Measurements from ENCODE around the gene PRKCE. TPM values are rescaled to one million over a fixed set of nuclear protein-coding genes. Genes with fewer than 3 reads are reported as not detected.
"Not testable (repeated sequence)": the region's sequence is repeated elsewhere in the genome, so short reads cannot be mapped to it uniquely, and the experiment has no call there.

Gene PRKCE
- total RNA-seq, 1 donor from 2014 or later, result 85.0 TPM

DNA sequence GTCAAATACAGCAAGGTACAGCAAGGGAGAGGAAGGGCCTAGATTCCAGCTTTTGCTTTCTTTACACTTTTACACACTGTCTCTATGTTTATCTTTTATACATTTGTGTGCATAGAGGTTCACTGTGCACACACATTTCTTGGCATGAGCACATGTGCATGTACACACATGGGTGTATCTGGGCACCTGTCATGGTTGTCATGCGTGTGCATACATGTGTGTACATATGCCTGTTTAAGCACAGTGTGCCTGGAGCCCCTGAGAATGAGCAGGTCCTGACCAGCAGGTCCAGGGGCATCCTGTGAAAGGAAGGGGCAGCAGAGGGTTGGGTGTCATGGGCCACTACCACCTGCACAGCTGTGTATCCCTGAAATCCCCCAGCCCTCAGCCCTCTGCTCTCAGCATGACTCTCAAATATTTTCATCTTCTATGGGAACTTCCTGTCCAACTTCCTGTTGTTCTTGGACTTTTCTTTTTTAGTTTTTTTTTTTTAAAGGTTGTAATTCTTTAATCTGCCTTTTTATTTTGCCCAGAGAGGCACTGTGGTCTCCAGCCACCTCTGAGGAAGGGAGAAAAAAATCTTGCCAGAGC is 548.7 kb downstream of the PRKCE start:
- DNase-seq (no peak), ATAC-seq (no peak)
- H3K27ac ChIP-seq, result peak overlapping the region; percentile 41
- intact Hi-C loops (cut with DNase I), result no loop called here
- no peak overlapping the region for H3K4me3 ChIP-seq
- TF ChIP-seq, protein P1, sequence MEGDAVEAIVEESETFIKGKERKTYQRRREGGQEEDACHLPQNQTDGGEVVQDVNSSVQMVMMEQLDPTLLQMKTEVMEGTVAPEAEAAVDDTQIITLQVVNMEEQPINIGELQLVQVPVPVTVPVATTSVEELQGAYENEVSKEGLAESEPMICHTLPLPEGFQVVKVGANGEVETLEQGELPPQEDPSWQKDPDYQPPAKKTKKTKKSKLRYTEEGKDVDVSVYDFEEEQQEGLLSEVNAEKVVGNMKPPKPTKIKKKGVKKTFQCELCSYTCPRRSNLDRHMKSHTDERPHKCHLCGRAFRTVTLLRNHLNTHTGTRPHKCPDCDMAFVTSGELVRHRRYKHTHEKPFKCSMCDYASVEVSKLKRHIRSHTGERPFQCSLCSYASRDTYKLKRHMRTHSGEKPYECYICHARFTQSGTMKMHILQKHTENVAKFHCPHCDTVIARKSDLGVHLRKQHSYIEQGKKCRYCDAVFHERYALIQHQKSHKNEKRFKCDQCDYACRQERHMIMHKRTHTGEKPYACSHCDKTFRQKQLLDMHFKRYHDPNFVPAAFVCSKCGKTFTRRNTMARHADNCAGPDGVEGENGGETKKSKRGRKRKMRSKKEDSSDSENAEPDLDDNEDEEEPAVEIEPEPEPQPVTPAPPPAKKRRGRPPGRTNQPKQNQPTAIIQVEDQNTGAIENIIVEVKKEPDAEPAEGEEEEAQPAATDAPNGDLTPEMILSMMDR (IDR thresholded peaks at IDR 0.05), result no peak
- H3K36me3 ChIP-seq, result no peaks in the 10 kb centered on the region
- H3K9me3 ChIP-seq, result no peaks in the 10 kb centered on the region
- H3K27me3 ChIP-seq (ENCODE audit: low read depth), result no peaks in the 10 kb centered on the region
- peaks cover 40% of the 10 kb centered on the region for H3K4me1 ChIP-seq

DNA sequence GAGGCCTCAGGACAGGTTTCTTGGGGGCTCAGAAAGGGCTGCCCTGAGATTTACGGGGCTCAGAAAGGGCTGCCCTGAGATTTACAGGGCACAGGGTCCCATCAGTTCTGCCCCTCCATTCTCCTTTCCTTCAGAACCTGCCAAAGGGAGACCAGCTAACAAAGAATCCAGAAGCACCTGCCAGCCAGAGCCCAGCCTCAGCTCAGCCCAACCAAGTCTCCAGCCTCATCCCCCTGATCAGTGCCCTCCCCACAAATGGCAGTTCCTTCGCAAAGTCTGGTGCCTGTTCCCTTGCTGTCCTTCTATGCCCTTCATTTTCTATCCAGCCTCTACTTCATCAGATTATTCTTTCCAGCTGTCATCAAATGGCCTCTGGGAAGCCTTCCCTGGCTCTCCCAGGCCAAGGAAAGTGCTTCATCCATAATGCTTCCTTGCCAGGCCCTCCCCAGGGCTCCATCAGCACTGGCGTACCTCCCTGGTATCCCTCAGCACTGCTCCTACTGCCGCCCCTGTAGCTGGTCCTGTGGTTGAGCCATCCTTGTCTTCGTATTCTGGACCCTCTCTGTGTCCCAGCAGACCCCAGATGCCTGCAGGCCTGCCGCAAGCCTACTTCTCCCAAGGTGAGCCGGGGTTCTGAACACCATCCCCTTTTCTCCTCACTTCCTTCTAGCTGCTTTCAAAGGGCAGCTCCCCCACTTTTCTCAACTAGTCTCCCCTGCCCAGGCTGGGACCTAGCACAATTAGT is 549.6 kb downstream of the PRKCE start:
- H3K27me3 ChIP-seq (ENCODE audit: low read depth), result no peaks in the 10 kb centered on the region
- intact Hi-C loops (cut with DNase I), result no loop called here
- no peak overlapping the region for H3K4me3 ChIP-seq
- no peaks in the 10 kb centered on the region for H3K36me3 ChIP-seq
- H3K9me3 ChIP-seq, result no peaks in the 10 kb centered on the region
- H3K27ac ChIP-seq, result peak overlapping the region; percentile 41
- TF ChIP-seq, protein P1 (IDR thresholded peaks at IDR 0.05), result no peak
- DNase-seq (no peak), ATAC-seq (no peak)
- H3K4me1 ChIP-seq, result peaks cover 40% of the 10 kb centered on the region

DNA sequence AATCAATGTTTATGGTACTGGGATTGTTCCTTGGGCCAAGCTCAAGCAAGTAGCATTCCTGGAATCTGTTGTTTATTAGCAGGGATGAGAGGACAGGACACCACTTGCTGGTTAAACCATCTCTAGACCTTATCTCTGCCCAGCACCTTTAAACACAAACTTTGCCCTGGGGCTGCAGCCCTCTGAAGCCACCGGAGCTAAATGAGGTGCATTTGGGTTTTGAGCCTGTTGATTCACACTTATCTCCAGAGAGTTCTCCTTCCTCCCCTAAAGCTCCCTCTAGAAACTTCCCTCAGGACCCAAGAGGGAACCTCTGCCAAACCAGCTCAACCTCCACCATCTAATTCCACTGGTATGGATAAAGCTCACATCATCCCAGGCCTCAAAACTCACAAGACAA is 551.0 kb downstream of the PRKCE start:
- peaks cover 29% of the 10 kb centered on the region for H3K4me1 ChIP-seq
- TF ChIP-seq, protein P1 (IDR thresholded peaks at IDR 0.05), result no peak
- intact Hi-C loops (cut with DNase I), result no loop called here
- H3K27ac ChIP-seq, result no peak overlapping the region
- H3K9me3 ChIP-seq, result no peaks in the 10 kb centered on the region
- H3K36me3 ChIP-seq, result no peaks in the 10 kb centered on the region
- H3K27me3 ChIP-seq (ENCODE audit: low read depth), result no peaks in the 10 kb centered on the region
- H3K4me3 ChIP-seq, result no peak overlapping the region
- no peak for DNase-seq
- ATAC-seq, result no peak

DNA sequence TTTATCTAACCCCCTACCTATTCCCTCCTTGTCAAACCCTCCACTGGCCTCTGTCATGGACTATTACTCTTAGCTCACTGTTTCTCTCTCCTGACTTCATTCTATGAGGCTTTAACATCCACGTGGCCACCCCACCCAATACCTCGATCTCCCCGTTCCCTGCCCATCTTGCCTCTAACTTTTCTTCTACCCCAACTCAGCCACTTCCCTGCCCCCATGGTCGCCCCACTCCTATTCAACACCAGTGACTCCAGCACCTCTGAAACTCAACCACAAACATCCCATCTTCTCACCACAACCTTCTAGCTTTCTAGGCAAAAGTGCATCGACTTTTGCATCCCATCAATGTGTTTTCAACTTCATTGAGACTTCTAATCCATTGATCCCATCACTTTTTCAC is 551.5 kb downstream of the PRKCE start:
- intact Hi-C loops (cut with DNase I), result no loop called here
- Histone ChIP-seq H3K9me3 (no peaks in the 10 kb centered on the region), H3K4me1 (peaks cover 23% of the 10 kb centered on the region), H3K4me3 (no peak overlapping the region), H3K36me3 (no peaks in the 10 kb centered on the region), H3K27ac (no peak overlapping the region), H3K27me3 (ENCODE audit: low read depth) (no peaks in the 10 kb centered on the region)
- no peak for DNase-seq
- no peak for ATAC-seq
- TF ChIP-seq, protein P1 (IDR thresholded peaks at IDR 0.05), result no peak

DNA sequence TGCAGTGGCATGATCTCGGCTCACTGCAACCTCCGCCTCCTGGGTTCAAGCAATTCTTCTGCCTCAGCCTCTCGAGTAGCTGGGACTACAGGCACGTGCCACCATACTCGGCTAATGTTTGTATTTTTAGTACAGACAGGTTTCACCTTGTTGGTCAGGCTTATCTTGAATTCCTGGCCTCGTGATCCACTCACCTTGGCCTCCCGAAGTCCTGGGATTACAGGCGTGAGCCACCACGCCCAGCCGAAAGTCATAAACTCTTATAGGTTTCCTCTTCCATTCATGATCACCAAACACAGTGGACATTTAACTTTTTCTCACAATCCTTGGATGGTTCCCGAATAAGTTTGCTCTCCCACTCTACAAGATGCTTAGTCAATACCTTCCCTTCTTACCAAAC is 552.2 kb downstream of the PRKCE start:
- H3K27ac ChIP-seq; DNase-seq; ATAC-seq; H3K4me3 ChIP-seq; H3K36me3 ChIP-seq; H3K27me3 ChIP-seq (ENCODE audit: low read depth); H3K9me3 ChIP-seq; intact Hi-C loops (cut with DNase I): not testable (repeated sequence)
- peaks cover 17% of the 10 kb centered on the region for H3K4me1 ChIP-seq

DNA sequence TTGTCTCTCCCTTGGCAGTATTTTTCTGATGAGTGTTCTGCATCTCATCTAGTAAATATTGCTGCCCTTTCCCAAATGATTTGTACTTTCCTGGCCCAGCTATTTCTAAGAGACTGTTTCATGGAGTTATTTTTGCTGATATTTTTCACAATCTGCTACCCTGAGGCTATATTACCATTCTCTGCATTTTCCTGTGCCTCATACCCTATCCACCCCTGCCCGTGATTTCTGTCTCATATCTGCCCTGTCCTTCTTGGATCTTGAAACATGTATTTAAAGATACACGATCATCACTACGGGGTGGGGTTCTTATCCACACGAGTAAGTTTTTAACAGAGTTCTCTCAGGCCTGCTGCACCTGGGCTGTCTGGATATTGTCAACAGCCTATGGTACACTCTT is 556.1 kb downstream of the PRKCE start:
- TF ChIP-seq, protein P1 (IDR thresholded peaks at IDR 0.05), result no peak

More for the DNA sequence above, 556.1 kb downstream of the PRKCE start:
- intact Hi-C loops (cut with DNase I), result no loop called here
- peaks cover 13% of the 10 kb centered on the region for H3K9me3 ChIP-seq
- no peak for DNase-seq
- no peaks in the 10 kb centered on the region for H3K27me3 ChIP-seq (ENCODE audit: low read depth)
- H3K36me3 ChIP-seq, result no peaks in the 10 kb centered on the region
- no peak overlapping the region for H3K27ac ChIP-seq
- H3K4me3 ChIP-seq, result no peak overlapping the region
- H3K4me1 ChIP-seq, result no peaks in the 10 kb centered on the region
- ATAC-seq, result no peak
